Fibroblast of lung (primary cell): ENCODE measurements around the gene RBM17.

Experiments used
- CTCF ChIP-seq, 2 donors: IDR thresholded peaks in 1 of 2; conservative IDR thresholded peaks in 1 of 2; 1 replicate in 1 of 2; 2 replicates in 1 of 2; pipeline ENCODE4 v1.5.1; 2011 to 2012; ENCODE audit warnings: low read length in 2 of 2, control low read depth in 1 of 2, inconsistent platforms in 1 of 2, low read depth in 1 of 2, mild to moderate bottlenecking in 1 of 2
- EZH2 ChIP-seq: IDR thresholded peaks from 2 replicates; pipeline ENCODE4 v1.5.1; 2012; ENCODE audit warnings: low read length, control low read depth, mild to moderate bottlenecking; ENCODE audit errors: missing control alignments

GRCh38 chr10:6047847-6048246 is 41.0 kb upstream of the RBM17 start:
- TF ChIP-seq CTCF (conservative IDR thresholded peaks at IDR 0.05 in 1 of 2, IDR thresholded peaks at IDR 0.05 in 1 of 2; ENCODE audit: low read depth in 1 of 2, low read length in 2 of 2) (no peak), EZH2 (no peak)
